Epithelial cell of proximal tubule (primary cell): ENCODE data around the gene DNMT3B. TPM values are rescaled to one million over a fixed set of nuclear protein-coding genes. Genes with fewer than 3 reads are reported as not detected.
"Not testable (repeated sequence)": the region's sequence is repeated elsewhere in the genome, so short reads cannot be mapped to it uniquely, and the experiment has no call there.

Source experiments
- DNase-seq: peaks from one replicate; pipeline ENCODE4 v3.0.0-alpha.2; 2011; ENCODE audit warnings: low read depth
- H3K4me3 ChIP-seq: 2 replicates; pipeline ENCODE4 v1.5.1; 2011; ENCODE audit warnings: low read depth, mild to moderate bottlenecking, low read length
- CTCF ChIP-seq: conservative IDR thresholded peaks from 2 replicates; pipeline ENCODE4 v1.5.1; 2012; ENCODE audit warnings: low read depth, mild to moderate bottlenecking, low read length
- total RNA-seq: library from RNA; depleted of rRNA; stranded (reverse); fragments of >200 nt; gene quantifications from 2 replicates; pipeline ENCODE4 v1.2.3, GENCODE V29; 2015

DNMT3B gene
- total RNA-seq, 1 donor from 2014 or later = 14.2 TPM

DNA sequence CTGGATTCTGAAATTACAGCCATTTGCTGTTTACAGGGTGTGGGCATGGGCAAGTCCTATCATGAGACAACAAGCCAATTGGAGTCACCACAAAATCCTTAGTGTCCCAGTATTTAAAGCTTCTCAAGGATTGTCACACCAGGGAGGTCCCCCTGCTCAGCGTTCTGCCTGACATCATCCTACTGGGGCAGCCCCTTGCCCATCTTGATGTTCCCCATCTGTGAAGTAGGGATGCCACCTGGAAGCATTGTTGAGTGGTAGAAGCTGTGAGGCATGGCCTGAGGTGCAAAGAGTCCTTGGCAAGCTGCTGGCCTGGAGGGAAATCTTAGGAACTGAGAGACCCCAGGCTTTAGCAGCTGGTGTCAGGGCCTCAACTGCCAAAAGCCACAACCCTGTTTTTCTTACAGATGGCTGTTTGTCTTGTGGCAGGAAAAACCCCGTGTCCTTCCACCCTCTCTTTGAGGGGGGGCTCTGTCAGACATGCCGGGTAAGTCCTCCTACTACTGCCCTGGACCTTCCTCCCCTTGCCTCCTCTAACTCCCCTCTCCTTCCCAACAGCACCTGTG, 34.3 kb downstream of the DNMT3B start:
- no peak overlapping the region for H3K4me3 ChIP-seq
- TF ChIP-seq CTCF = no peak
- DNase-seq = no peak

DNA sequence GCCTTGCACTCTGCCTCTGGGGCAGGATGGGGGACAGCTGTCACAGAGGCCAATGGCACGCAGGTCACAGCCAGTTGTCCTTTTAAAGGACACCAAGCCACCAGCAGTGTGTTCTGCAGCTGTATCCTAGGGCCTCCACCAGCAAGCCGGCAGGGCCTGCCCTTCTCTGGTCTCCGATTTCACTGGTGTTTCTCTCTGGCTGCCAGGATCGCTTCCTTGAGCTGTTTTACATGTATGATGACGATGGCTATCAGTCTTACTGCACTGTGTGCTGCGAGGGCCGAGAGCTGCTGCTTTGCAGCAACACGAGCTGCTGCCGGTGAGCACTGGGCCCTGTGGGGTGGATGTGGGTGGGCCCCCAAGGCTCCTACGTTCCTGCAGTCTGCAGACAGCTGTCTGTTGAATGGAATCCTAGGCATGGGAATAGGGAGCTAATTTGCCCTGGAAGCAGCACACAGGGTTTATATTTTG, 34.8 kb downstream of the DNMT3B start:
- no peak for DNase-seq
- no peak overlapping the region for H3K4me3 ChIP-seq
- TF ChIP-seq CTCF = no peak

- not testable (repeated sequence) for DNase-seq, H3K4me3 ChIP-seq
Measured at GRCh38 chr20:32797571-32797970, 35.4 kb downstream of the DNMT3B start.

GRCh38 chr20:32798046-32798981, 36.1 kb downstream of the DNMT3B start:
- no peak for DNase-seq
- TF ChIP-seq CTCF = no peak

GRCh38 chr20:32803092-32803491, 40.9 kb downstream of the DNMT3B start:
- no peak for TF ChIP-seq CTCF
- no peak overlapping the region for H3K4me3 ChIP-seq
- no peak for DNase-seq

More at GRCh38 chr20:32798046-32798981, 36.1 kb downstream of the DNMT3B start:
- no peak overlapping the region for H3K4me3 ChIP-seq

DNA sequence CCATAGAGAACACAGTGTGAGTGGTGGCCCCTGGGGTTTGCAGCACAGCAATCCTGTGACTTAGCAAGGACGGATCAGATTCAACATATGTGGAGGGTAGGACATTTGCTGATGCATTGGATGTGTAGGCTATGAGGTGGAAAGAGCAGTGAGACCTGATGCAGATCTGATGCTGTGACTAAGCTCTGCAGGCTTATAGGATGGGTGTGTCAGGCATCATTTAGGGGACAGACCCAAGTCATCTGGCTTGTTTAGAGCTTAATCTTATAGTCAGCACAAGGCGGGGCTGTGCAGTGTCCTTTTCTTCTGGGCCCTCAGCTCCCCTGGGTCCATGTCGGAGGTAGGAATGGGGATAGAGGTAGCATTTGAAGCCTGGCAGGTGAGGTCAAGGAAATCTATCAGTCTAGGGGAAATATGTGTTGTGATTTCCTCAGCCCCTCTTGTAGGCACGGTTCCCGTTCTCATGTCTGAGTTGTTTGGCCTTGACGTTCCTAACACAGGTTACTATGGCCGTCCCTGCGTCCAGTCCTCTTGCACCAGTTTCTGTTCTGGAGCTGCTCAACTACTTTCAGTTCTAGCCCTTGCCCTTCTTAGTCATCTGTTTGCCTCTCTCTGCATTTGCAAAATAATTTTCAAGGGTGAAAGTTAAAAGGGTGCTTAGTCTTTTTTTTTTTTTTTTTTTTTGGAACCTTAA, 42.0 kb downstream of the DNMT3B start:
- DNase-seq = no peak
- no peak overlapping the region for H3K4me3 ChIP-seq
- no peak for TF ChIP-seq CTCF

- no peak overlapping the region for H3K4me3 ChIP-seq
- DNase-seq = no peak
- TF ChIP-seq CTCF = no peak
Measured at GRCh38 chr20:32804817-32805216, 42.6 kb downstream of the DNMT3B start.
